ENCODE results near the gene C1orf116. TPM values are rescaled to one million over a fixed set of nuclear protein-coding genes. Genes with fewer than 3 reads are reported as not detected.

C1orf116 gene
- 0.49 TPM for total RNA-seq

DNA sequence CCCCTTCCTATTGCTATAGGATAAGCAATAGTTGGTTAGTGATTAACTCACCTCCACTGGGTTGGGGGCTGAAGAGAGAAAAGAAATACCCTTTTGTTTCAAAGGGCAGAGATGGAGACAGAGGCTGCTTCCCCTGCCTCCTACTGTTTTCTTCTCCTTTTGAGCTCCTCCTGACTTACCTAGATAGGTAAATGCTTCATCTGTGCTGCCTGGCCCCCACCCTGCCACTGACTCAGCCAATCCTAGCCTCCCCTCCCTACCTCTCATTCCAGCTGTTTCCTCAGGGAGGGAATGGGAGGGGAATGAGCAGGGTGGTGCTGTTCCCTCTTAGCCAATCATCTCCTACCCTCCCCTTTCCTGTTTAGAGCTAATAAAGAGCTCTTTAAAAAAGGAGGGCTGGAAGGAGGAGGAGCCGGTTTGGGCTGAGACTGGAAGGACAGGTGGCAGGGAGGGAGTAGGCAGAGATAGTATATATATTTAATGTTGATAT lies at the start of gene C1orf116:
TSS of gene C1orf116 (minus strand) at position 229 of the 490 bp plus-strand sequence. CDS start 5,158 bp downstream, outside the sequence.
- no peak for DNase-seq (ENCODE audit: low spot score)
- ATAC-seq: no peak
- intact Hi-C loops (cut with DNase I): no loop called here

DNA sequence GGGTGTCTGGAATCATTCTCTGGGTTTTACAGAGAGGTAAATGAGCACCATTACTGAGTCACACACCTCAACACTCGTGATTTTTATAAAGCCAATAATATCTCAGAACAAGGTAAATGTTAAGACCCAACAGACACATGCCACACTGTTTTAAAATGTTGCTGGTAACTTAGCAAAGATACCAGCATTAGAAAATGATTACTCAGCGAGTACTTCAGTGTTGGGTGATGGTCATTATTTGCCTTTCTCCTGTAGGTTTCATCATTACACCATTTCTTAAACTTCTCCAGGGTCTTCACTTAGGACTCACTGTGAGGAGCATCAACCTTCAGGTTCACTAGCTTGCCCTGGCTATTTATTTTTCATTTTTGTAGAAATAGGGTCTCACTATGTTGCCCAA lies 49.2 kb upstream of the C1orf116 start:
- ATAC-seq (no peak), DNase-seq (ENCODE audit: low spot score) (no peak)
- intact Hi-C loops (cut with DNase I): no loop called here

DNA sequence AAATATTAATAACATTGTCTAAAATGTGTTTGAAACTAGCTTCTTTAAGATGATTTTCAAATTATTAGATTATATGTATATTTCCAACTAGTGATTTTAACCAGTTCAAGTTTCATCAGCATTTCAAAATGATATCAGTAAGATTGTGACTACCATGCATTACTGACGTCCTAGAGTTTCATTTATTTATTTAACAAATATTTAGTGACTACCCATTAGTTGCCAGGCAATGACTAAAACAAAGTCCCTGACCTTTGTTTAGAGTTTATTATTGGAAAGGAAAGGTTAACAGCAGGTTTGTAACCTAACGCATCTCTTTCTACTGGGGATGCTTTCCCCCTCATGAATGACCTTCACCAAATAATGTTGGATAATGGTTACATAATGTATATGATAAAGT lies 48.5 kb upstream of the C1orf116 start:
- ATAC-seq (no peak), DNase-seq (ENCODE audit: low spot score) (no peak)
- intact Hi-C loops (cut with DNase I): no loop called here

DNA sequence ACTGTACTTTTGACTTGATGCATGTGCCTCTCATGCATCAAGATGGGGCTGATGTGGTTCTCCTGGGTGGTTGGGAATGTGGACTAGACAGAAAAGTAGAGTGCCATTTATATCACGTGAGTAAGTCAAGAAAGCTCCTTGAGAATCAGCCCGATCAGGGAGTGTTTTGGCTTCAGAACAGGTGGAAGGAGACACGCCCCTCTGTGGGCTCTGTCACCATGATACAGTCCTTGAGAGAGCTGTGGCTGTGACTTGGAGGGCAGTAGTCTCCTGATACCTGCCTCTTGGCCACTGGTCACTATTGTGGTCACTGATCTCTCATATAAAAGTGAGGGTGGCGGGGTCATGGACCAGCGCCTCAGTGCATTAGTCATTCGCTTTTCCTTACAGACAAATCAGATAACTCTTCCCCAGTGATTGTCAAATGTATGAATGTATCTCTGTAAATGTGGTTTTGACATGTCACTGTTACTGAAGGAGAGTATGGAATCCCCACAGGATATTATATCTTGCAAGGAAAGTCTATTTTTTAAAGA lies 47.2 kb upstream of the C1orf116 start:
- ATAC-seq: no peak
- intact Hi-C loops (cut with DNase I): no loop called here
- DNase-seq (ENCODE audit: low spot score): no peak

DNA sequence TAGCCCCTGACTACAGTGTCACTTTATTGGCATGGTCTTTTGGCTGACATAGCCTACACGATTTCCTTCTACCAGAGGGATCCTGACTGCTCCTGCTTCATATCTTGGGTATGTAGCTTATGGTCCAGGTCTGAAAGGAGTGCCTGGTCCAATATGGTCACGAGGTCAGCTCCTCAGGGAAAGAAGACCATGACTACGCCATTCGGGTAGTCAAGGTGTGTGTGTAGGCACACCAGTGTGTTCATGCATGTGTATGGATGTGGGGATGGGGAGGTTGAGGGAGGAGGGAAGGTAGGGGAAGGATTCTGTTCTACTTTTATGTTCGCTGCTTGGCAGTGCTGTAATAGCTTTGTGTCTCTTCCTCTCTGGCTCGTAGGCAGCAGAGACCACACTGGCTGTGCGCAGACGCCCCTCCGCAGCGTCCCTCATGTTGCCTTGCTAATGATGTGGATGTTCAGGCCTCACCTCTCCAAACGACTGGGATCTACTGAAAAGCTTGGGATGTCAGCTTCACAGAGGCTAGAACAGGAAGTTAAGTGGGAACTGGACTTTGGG lies 46.1 kb upstream of the C1orf116 start:
- no peak for DNase-seq (ENCODE audit: low spot score)
- intact Hi-C loops (cut with DNase I): no loop called here
- no peak for ATAC-seq

DNA sequence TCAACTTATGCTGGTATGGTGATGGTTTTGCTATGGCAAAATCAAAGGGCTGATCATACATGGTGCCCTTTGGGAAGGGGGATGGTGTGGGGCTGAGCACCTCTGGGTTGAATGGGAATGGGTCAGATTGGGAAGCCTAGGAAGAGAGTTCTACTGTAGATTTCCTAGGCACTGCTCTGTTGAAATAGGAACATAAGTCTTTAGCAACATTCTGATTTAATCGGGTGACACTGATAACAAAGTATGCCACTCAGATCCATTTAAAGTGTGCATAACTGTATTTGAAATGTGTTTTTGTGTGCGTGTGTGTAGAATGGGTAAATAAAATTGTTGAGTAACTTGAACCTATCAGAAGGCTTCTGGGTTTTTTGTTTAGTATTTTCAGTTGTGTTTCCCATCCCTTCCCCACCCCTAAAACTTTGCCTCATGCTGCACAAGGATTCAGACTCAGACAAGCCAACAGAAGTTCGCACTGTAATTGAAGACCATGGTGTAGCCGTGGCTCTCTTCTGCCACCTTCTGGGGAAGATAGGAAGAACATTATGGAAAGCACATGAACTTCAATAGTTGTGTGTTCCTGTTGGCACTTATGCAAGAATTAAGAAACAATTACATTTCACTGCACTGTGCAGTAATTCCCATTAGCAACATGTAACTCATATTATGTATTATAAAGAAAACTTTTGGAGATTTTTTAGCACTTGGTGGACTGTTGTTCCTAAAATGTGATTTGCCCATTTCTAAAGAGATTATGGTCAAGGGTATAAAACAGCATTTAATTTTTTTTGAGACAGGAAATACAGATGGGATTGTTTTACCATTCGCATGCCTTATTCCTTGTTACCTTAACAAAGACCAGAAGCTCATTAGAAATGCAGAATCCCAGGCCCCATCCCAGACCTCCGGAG lies 45.2 kb upstream of the C1orf116 start:
- DNase-seq (ENCODE audit: low spot score) (no peak), ATAC-seq (peak; percentile 89)

DNA sequence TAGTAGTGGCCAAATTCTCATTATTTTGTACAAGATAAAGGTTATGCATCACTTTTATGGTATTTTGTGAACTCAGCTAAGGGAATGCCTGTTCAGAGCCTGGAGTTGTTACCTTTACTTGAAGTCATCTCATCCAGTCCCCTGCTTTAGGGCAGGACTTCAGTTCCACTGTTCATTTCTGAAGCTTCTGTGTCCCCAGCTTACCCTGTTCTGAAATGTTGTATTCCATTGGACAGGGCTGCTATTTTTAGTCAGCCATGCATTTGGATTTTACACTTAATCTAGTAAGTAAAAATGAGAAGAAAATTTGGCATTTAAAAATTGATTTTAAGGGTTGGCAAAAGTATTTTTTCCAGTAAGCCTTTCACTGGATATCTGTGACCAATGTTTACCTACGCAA lies 44.5 kb upstream of the C1orf116 start:
- ATAC-seq: no peak
- DNase-seq (ENCODE audit: low spot score): no peak
- intact Hi-C loops (cut with DNase I): no loop called here

More for the DNA sequence above, 45.2 kb upstream of the C1orf116 start:
- intact Hi-C loops (cut with DNase I): no loop called here

DNA sequence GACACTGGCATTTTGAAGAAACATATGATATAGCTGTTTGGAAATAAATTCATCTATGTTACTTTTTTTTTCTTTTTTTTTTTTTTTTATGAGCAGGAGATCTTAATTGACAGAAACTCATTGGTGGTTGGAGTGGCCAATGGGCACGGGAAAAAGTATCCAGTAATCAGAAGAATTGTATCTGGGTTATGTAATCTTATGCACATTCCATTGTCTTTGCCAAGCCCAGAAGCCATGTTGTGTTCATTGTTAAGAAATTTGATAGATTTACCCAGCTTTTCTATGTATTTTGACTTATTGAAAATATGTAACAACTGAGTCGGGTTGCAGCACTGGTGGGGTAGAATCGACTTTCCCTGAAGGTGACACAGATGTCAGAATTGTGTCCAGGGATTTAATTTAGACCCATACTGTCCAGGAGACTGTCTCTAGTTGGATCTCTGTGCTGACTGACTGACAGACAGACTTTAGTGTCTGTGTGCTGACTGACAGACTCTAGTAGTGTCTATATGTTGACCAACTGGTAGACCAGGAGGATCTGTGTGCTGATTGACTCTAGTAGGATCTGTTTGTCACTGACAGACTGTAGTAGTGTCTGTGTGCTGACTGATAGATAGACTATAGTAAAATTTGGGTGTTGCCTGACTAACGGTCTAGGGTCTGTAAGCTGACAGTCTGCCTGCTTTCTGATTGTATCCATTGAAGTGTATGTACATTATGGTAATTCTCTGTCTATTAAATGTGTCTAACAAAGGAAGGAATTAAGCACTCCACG lies 43.8 kb upstream of the C1orf116 start:
- intact Hi-C loops (cut with DNase I): no loop called here
- ATAC-seq (no peak), DNase-seq (ENCODE audit: low spot score) (no peak)

DNA sequence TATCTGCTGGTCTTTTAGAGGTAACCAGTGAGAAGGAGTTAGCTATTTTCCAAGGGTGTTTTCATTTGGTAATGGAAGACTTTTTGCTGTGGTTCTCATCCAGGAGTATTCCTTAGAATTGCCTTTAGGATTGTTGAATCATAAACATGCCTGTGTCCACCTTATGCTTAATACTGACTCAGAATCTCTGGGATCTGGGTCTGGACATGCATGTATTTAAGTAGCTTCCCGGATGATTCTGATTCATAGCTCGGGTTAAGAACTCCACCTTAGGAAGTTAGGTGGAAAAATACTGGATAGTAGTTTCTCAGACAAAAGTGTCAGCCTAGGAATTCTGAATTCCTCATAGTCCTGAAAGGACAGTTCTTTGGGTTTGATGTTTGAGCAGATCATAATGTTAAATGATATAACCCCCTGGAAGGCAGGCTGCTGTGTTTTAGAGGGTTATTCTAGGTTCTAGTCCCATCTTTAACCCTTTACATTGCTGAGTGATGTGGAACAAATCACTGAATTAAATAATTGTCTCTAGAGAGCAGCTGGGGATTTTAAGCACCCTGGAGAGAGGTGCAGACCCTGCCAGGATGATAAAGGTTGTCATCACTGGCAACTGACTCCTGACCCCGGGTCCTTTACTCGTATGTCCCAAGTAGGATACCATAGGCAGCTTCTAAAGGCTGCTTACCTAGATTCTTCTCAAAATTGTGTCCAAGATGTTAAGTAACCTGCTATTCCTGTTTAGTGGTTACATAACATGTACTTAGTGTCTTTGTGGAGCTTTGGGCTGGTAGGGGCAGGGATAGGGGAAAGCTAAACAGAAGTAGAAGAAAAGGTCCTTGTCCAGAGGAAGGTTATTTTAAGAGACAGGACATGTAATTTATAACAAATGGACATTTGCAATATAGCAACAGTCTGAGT lies 41.6 kb upstream of the C1orf116 start:
- ATAC-seq (no peak), DNase-seq (ENCODE audit: low spot score) (no peak)
- intact Hi-C loops (cut with DNase I): no loop called here

DNA sequence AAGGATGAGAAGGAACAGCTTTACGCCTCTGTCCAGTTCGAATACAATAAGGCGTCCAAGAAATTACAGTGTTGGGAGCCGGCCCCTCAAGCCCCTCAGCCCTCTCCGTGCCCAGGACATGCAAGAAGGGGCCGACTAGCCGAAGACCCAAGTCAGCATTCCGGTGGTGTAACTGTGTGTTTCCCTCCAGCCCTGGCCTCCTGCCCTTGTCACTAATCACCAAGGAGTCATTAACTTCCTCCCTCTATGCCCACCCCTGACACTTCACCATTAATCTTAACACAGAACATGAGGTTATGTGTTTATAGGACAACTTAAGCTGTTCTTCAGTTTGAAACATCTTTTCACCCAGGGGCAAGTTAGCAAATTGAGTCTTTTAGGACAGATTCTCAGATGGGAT lies 39.7 kb upstream of the C1orf116 start:
- intact Hi-C loops (cut with DNase I): no loop called here
- DNase-seq (ENCODE audit: low spot score) (no peak), ATAC-seq (no peak)

DNA sequence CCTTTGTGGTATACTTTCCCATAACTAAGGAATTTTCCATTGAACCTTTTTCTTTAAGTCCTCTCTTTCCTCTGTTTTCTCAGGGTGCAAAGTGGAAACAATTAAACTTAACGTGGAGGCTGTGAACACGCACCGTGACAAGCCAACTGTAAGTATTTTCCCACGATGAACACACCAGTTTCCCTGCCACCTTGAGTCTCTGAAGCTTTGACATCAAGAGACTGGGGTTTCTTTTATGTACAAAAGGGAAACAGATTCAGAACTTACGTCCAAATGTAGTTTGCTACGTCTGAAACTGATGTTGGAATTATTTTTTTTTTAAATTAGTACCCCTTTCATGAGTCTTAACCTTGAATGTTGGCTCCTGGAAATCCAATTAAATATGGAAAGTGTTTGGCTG lies 38.9 kb upstream of the C1orf116 start:
- intact Hi-C loops (cut with DNase I): no loop called here
- no peak for DNase-seq (ENCODE audit: low spot score)
- no peak for ATAC-seq

DNA sequence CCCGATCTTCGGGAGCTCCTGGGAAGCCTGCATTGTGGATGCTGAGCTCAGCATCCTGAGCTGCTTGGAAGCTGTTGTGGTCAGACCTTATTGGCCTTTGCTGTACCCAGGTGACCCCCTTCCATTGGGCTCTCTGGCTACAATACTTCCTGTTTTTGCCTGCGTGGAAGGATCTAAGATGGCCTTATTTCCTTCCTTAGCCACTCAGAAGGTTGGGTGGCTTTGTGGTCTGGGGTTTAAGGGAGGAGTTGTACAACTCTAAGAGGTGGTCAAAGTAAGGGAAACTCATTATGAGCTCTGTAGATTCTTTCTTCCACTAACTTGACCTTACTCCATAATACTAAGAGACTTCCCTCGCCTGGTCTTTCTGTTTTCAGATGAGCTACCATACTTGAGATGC lies 38.3 kb upstream of the C1orf116 start:
- intact Hi-C loops (cut with DNase I): no loop called here
- ATAC-seq (no peak), DNase-seq (ENCODE audit: low spot score) (no peak)

DNA sequence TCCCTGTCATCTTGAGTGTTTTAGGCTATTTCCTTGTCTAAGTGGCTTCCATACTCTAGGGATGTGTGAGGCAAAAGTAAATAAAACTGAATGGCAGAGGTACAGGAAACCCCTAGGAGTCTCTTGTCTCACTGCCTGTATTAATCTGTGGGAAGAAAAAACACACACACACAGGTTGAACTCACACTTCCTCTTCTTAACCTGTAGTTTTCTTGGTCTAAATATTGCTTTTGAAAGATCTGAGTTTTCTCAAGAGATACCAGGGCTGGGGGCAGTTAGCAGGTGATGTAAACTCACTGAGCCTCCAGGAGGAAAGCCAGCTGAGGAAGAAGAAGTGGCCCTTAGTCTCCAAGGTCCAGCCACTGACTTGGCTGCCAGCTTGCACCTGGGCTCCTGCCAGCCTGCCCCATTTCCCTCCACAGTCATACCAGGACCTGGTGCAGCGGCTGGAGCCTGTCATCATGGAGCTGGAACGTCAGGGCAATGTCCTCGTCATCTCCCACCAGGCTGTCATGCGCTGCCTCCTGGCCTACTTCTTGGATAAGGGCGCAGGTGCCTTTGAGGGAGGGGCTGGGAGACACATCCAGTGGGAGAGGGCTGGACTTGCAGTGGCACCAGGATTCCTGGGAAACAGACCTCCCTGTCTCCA lies 37.4 kb upstream of the C1orf116 start:
- intact Hi-C loops (cut with DNase I): no loop called here
- DNase-seq (ENCODE audit: low spot score) (no peak), ATAC-seq (no peak)

DNA sequence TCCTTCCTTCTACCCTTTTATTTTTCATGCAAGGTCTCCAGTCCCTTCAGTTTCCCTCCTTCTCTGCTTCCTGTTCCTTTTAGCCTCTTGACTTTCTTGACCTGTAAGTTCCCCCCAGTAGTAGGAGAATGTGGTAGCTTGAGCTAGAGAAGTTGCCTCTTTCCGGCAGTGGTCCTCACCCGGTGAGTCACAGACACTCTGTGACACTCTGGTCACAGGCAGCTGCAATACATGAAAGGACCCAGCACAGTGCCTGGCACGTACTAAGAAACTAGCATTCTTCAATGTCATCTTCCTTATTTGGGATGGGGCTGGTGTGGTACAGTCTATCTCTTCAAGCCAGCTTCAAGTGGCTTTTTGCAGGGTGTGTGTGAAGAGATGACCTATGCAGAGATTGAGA lies 36.5 kb upstream of the C1orf116 start:
- DNase-seq (ENCODE audit: low spot score) (no peak), ATAC-seq (no peak)
- intact Hi-C loops (cut with DNase I): no loop called here

DNA sequence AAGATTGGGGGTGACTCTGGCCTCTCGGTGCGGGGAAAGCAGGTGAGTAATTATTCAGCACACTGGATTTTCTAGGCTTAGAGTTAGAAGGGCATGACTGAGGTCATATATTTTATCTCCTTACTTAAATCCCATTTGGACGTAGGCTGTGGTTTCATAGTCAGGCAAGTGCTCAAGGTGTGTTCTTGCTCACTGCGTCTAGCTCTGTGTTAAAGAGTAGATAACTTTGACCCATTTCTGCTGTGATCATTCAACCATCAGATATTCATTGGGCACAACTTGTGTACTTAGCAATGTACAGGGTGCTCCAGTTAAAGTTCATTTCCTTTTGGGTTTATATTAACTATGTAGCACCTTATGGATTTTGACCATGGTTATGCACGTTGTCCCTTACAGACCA lies 35.1 kb upstream of the C1orf116 start:
- no peak for DNase-seq (ENCODE audit: low spot score)
- no peak for ATAC-seq
- intact Hi-C loops (cut with DNase I): no loop called here

DNA sequence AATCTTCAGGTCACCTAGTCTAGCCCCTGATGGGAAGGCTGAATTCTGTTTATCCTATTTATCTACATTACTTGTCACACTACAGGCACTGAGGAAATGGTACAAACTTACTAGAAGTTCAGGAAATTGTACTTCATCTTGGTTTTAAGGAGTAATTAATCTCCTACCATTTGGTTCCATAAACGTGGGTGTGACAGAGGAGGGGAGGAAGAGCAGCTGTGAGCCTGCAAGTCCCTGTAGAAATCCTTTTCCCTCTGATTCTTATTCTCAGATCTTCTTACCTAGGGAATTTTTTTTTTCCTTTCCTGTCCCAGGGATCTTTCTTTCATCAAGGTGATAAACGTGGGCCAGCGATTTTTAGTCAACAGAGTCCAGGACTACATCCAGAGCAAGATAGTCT lies 34.6 kb upstream of the C1orf116 start:
- DNase-seq (ENCODE audit: low spot score): no peak
- intact Hi-C loops (cut with DNase I): no loop called here
- ATAC-seq: no peak

DNA sequence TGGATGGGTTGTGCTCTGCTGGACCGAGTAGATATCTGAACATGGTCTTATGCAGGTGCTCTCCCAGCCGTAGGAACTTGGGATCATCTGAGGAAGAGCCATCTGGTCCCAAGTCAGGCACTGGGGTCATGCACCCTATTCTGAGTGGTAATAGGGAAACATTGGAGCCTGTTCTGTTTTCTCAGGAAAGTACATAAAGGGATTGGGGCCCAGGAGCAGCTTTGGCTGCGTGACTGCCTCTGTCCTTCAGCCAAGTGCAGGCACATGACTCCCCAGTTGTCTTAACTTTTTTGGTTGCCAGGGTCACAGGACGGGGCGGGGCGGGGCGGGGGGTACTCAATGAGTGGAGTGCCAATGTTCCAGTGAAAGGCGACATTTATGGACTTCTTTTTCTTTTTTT lies 32.0 kb upstream of the C1orf116 start:
- intact Hi-C loops (cut with DNase I): no loop called here
- DNase-seq (ENCODE audit: low spot score) (no peak), ATAC-seq (peak; percentile 60)

DNA sequence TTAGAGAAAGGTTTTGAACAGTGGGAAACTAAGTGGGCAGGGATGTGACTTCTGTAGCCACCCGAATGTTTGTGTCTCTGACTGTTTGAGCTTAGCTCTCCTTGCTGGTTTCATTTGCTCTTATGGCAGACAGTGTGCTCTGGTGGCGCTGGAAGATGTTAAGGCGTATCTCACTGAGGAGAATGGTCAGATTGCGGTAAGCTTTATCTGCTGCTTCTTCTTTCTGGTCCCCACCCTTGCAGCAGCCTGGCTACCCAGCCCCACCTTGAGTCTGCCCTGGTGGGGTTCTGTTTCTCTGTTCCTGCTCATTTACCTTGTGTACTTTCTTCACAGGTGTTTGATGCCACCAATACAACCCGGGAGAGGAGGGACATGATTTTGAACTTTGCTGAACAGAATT lies 30.5 kb upstream of the C1orf116 start:
- no peak for ATAC-seq
- intact Hi-C loops (cut with DNase I): no loop called here
- no peak for DNase-seq (ENCODE audit: low spot score)

Measured in sciatic nerve (tissue), 2 donors.